ENCODE measurements around the gene CEP72. TPM values are rescaled to one million over a fixed set of nuclear protein-coding genes. Genes with fewer than 3 reads are reported as not detected.

The CEP72 gene
- polyA plus RNA-seq, 1 of the 3 experiments (the other 2 are of a cell fraction), result 4.4 TPM

- WGBS (ENCODE audit: low lambda C conversion rate), result 66% methylated on average over 16 of the region's 16 CpGs
- no peak overlapping the region for H3K4me2 ChIP-seq
- no peak for DNase-seq
- no peak overlapping the region for H2AFZ ChIP-seq (ENCODE audit: low read depth)
- TF ChIP-seq FOXJ3 (CRISPR knock-in tag; IDR thresholded peaks at IDR 0.05), result no peak
- H3K9me3 ChIP-seq, result 0 out of 2 replicates have a peak, but pooled peaks cover 3% of the 10 kb centered on the region
- no peaks in the 10 kb centered on the region for H3K79me2 ChIP-seq (ENCODE audit: insufficient read depth)
- no peaks in the 10 kb centered on the region for H3K36me3 ChIP-seq (replicated peaks in 1 of 2; ENCODE audit: control insufficient read depth in 1 of 2, insufficient read depth in 2 of 2, low read length in 1 of 2)
- peaks cover 40% of the 10 kb centered on the region for H3K27me3 ChIP-seq (ENCODE audit: insufficient read depth)
- H4K20me1 ChIP-seq (ENCODE audit: insufficient read depth), result no peaks in the 10 kb centered on the region
- no peak overlapping the region; a peak in 1 of 4 replicates for H3K4me3 ChIP-seq (ENCODE audit: low read depth in 2 of 2, low read length in 1 of 2)
- H3F3A ChIP-seq (replicated peaks; ENCODE audit: insufficient read depth), result no peaks in the 10 kb centered on the region
- no peak overlapping the region for H3K27ac ChIP-seq (ENCODE audit: low read depth in 2 of 2, low read length in 1 of 2)
- CTCF ChIA-PET, result no interaction called here
- POLR2A ChIA-PET, result no interaction called here
- H3K4me1 ChIP-seq (ENCODE audit: control insufficient read depth in 1 of 2, insufficient read depth in 2 of 2, low read depth in 1 of 2, low read length in 1 of 2), result no peaks in the 10 kb centered on the region
- H3K9ac ChIP-seq, result no peak overlapping the region
- H3K9me2 ChIP-seq, result no peaks in the 10 kb centered on the region
These were observed 45.4 kb upstream of the CEP72 start for GRCh38 chr5:566636-567309.

- no peak overlapping the region for H2AFZ ChIP-seq (ENCODE audit: low read depth)
- H3K4me3 ChIP-seq (ENCODE audit: low read depth in 2 of 2, low read length in 1 of 2), result no peak overlapping the region
- WGBS (ENCODE audit: low lambda C conversion rate), result 40% methylated on average over 7 of the region's 13 CpGs
- H3K9ac ChIP-seq, result no peak overlapping the region
- no peak for DNase-seq
- ChIA-PET POLR2A (no interaction called here), CTCF (no interaction called here)
- H4K20me1 ChIP-seq (ENCODE audit: insufficient read depth), result no peaks in the 10 kb centered on the region
- H3K27ac ChIP-seq (ENCODE audit: low read depth in 2 of 2, low read length in 1 of 2), result no peak overlapping the region
- H3K9me3 ChIP-seq, result 0 out of 2 replicates have a peak, but pooled peaks cover 3% of the 10 kb centered on the region
- TF ChIP-seq USF1 (IDR thresholded peaks at IDR 0.05; ENCODE audit: borderline replicate concordance, low read depth), result no peak
- TF ChIP-seq RXRA (IDR thresholded peaks at IDR 0.05; ENCODE audit: borderline replicate concordance, low read depth), result no peak
- no peaks in the 10 kb centered on the region for H3K79me2 ChIP-seq (ENCODE audit: insufficient read depth)
- no peaks in the 10 kb centered on the region for H3K9me2 ChIP-seq
- no peaks in the 10 kb centered on the region for H3K4me1 ChIP-seq (ENCODE audit: control insufficient read depth in 1 of 2, insufficient read depth in 2 of 2, low read depth in 1 of 2, low read length in 1 of 2)
- no peaks in the 10 kb centered on the region for H3K36me3 ChIP-seq (replicated peaks in 1 of 2; ENCODE audit: control insufficient read depth in 1 of 2, insufficient read depth in 2 of 2, low read length in 1 of 2)
- no peaks in the 10 kb centered on the region for H3F3A ChIP-seq (replicated peaks; ENCODE audit: insufficient read depth)
- H3K4me2 ChIP-seq, result no peak overlapping the region
- H3K27me3 ChIP-seq (ENCODE audit: insufficient read depth), result peaks cover 43% of the 10 kb centered on the region
These were observed 44.5 kb upstream of the CEP72 start for GRCh38 chr5:567664-568060.

- Histone ChIP-seq H3F3A (replicated peaks; ENCODE audit: insufficient read depth) (no peaks in the 10 kb centered on the region), H3K9me2 (no peaks in the 10 kb centered on the region), H3K27ac (ENCODE audit: low read depth in 2 of 2, low read length in 1 of 2) (no peak overlapping the region), H2AFZ (ENCODE audit: low read depth) (no peak overlapping the region), H3K36me3 (replicated peaks in 1 of 2; ENCODE audit: control insufficient read depth in 1 of 2, insufficient read depth in 2 of 2, low read length in 1 of 2) (no peaks in the 10 kb centered on the region), H3K27me3 (ENCODE audit: insufficient read depth) (peaks cover 43% of the 10 kb centered on the region), H3K4me1 (ENCODE audit: control insufficient read depth in 1 of 2, insufficient read depth in 2 of 2, low read depth in 1 of 2, low read length in 1 of 2) (no peaks in the 10 kb centered on the region), H3K79me2 (ENCODE audit: insufficient read depth) (no peaks in the 10 kb centered on the region), H3K4me3 (ENCODE audit: low read depth in 2 of 2, low read length in 1 of 2) (no peak overlapping the region), H4K20me1 (ENCODE audit: insufficient read depth) (no peaks in the 10 kb centered on the region), H3K9ac (no peak overlapping the region), H3K4me2 (no peak overlapping the region), H3K9me3 (0 out of 2 replicates have a peak, but pooled peaks cover 3% of the 10 kb centered on the region)
- no peak for DNase-seq
- 45% methylated on average over 15 of the region's 27 CpGs for WGBS (ENCODE audit: low lambda C conversion rate)
- no peak for TF ChIP-seq RFX5 (IDR thresholded peaks at IDR 0.05; ENCODE audit: low read length)
- no peak for TF ChIP-seq NFIC (IDR thresholded peaks at IDR 0.05; ENCODE audit: borderline replicate concordance)
- TF ChIP-seq GABPA (IDR thresholded peaks at IDR 0.05; ENCODE audit: low read depth), result no peak
- no peak for TF ChIP-seq ZBTB33 (IDR thresholded peaks at IDR 0.05; ENCODE audit: borderline replicate concordance, low read depth)
- TF ChIP-seq RAD21 (IDR thresholded peaks at IDR 0.05; ENCODE audit: low read length), result no peak
- no peak for TF ChIP-seq RCOR1 (IDR thresholded peaks at IDR 0.05; ENCODE audit: low read length)
- ChIA-PET POLR2A (no interaction called here), CTCF (interaction anchor here (0.5 to 0.6 kb wide), 3 partner anchors 88 to 231 kb away, joined by 3 read pairs; no protein-coding TSS in a partner anchor)
These were observed 43.9 kb upstream of the CEP72 start for GRCh38 chr5:568061-568781.

All from SK-N-SH (cell line).